Measurements from ENCODE around the gene RAD52.

GRCh38 chr12:969821-970220 is 20.3 kb upstream of the RAD52 start:
- TF ChIP-seq POLR2A (IDR thresholded peaks at IDR 0.05): no peak
- no peak for TF ChIP-seq CTCF (IDR thresholded peaks at IDR 0.05)
